K562 (cell line): ENCODE measurements around the gene MED15. TPM values are rescaled to one million over a fixed set of nuclear protein-coding genes. Genes with fewer than 3 reads are reported as not detected.

Source experiments
- CBX1 ChIP-seq: sonication (generic); IDR thresholded peaks from 2 replicates; pipeline ENCODE4 v1.6.1; 2016; ENCODE audit warnings: antibody characterized with exemption, low read depth, mild to moderate bottlenecking
- CEBPB ChIP-seq: fragments of 450-650 bp; IDR thresholded peaks from 2 replicates; pipeline ENCODE4 v1.6.1; 2016; ENCODE audit warnings: missing genetic modification characterization, missing compliant biosample characterization
- CREM ChIP-seq: IDR thresholded peaks from 2 replicates; pipeline ENCODE4 v1.6.1; 2014; ENCODE audit warnings: antibody characterized with exemption, low read depth
- CTBP1 ChIP-seq: fragments of 450-650 bp; IDR thresholded peaks from 2 replicates; pipeline ENCODE4 v1.6.1; 2016; ENCODE audit warnings: borderline replicate concordance
- EZH2 ChIP-seq: IDR thresholded peaks from 2 replicates; pipeline ENCODE4 v1.6.1; 2012; ENCODE audit warnings: low read depth, mild to moderate bottlenecking, inconsistent platforms, low read length, borderline replicate concordance
- GTF2B ChIP-seq: IDR thresholded peaks from 2 replicates; pipeline ENCODE4 v1.6.1; 2011; ENCODE audit not compliant: insufficient read length; ENCODE audit errors: extremely low read depth
- HINFP ChIP-seq: fragments of 450-650 bp; conservative IDR thresholded peaks from 2 replicates; pipeline ENCODE4 v1.6.1; 2016; ENCODE audit warnings: missing genetic modification characterization, low read depth, mild to moderate bottlenecking, control low read depth, missing compliant biosample characterization
- MEIS2 ChIP-seq: fragments of 450-650 bp; IDR thresholded peaks from 2 replicates; pipeline ENCODE4 v1.6.1; 2014; ENCODE audit warnings: mild to moderate bottlenecking; ENCODE audit not compliant: partially characterized antibody
- PPARD ChIP-seq: fragments of 250-450 bp; sonication (Bioruptor Pico); IDR thresholded peaks from 2 replicates; pipeline ENCODE4 v1.8.0; 2022; ENCODE audit warnings: inconsistent platforms, mild to moderate bottlenecking, moderate library complexity
- TAF1 ChIP-seq: IDR thresholded peaks from 2 replicates; pipeline ENCODE4 v1.6.1; 2011; ENCODE audit warnings: mild to moderate bottlenecking, low read length, moderate library complexity; ENCODE audit not compliant: insufficient read depth, control insufficient read depth, severe bottlenecking; ENCODE audit errors: extremely low read depth
- TAF15 ChIP-seq: fragments of 200-400 bp; formaldehyde crosslinking; IDR thresholded peaks from 2 replicates; pipeline ENCODE4 v1.6.1; 2017; ENCODE audit warnings: mild to moderate bottlenecking, low read depth, low read length, moderate library complexity
- THRA ChIP-seq: fragments of 450-650 bp; IDR thresholded peaks from 2 replicates; pipeline ENCODE4 v1.6.1; 2017; ENCODE audit warnings: mild to moderate bottlenecking, moderate library complexity
- THRB ChIP-seq: fragments of 450-650 bp; formaldehyde crosslinking; conservative IDR thresholded peaks from 2 replicates; pipeline ENCODE4 v1.4.0; 2022; ENCODE audit warnings: mild to moderate bottlenecking, missing genetic modification characterization
- TRIM24 ChIP-seq, 2 experiments: fragments of 450-650 bp; IDR thresholded peaks; 2 replicates each; pipeline ENCODE4 v1.6.1; 2016
- USF1 ChIP-seq: sonication (generic); formaldehyde crosslinking; IDR thresholded peaks from 2 replicates; pipeline ENCODE4 v1.9.0; 2022; ENCODE audit warnings: mild to moderate bottlenecking, missing genetic modification reagents
- ZBTB17 ChIP-seq: fragments of 450-650 bp; formaldehyde crosslinking; IDR thresholded peaks from 2 replicates; pipeline ENCODE4 v1.4.0; 2020; ENCODE audit warnings: mild to moderate bottlenecking
- ZNF212 ChIP-seq: fragments of 450-650 bp; formaldehyde crosslinking; IDR thresholded peaks from 2 replicates; pipeline ENCODE4 v1.4.0; 2020; ENCODE audit warnings: mild to moderate bottlenecking
- ZNF277 ChIP-seq: fragments of 250-450 bp; sonication (Bioruptor Pico); IDR thresholded peaks from 2 replicates; pipeline ENCODE4 v1.8.0; 2022; ENCODE audit warnings: inconsistent platforms, mild to moderate bottlenecking, moderate library complexity, borderline replicate concordance
- ZNF316 ChIP-seq: fragments of 450-650 bp; IDR thresholded peaks from 2 replicates; pipeline ENCODE4 v1.6.1; 2016
- ZNF639 ChIP-seq, 2 experiments: fragments of 200-800 bp in 1 of 2; sonication (Bioruptor generic) in 1 of 2; sonication (generic) in 1 of 2; formaldehyde crosslinking in 1 of 2; IDR thresholded peaks in 1 of 2; conservative IDR thresholded peaks in 1 of 2; 2 replicates each; pipeline versions ENCODE4 v1.5.0 to v1.6.1; 2016 to 2020; ENCODE audit warnings: missing compliant biosample characterization in 1 of 2, missing genetic modification characterization in 1 of 2, missing genetic modification reagents in 1 of 2
- ZNF717 ChIP-seq: fragments of 250-450 bp; sonication (Bioruptor Pico); IDR thresholded peaks from 2 replicates; pipeline ENCODE4 v1.5.0; 2021
- polyA plus RNA-seq, 8 experiments: library from polyadenylated mRNA; depleted of rRNA in 4 of 8; stranded (reverse) in 5 of 8; unstranded in 3 of 8; fragments of >200 nt; fragmentation: Nextera tagmentation in 2 of 8; fragmentation: Illumina TruSeq in 1 of 8; extraction: Ambion mirVana in 2 of 8; extraction: Trizol in 1 of 8; gene quantifications; 2 replicates each; pipeline versions ENCODE4 v1.2.1 to v1.2.3, GENCODE V29; 2011 to 2014; ENCODE audit warnings: inconsistent platforms in 1 of 8, missing spikeins in 1 of 8
- total RNA-seq, 7 experiments: library from RNA; depleted of rRNA in 6 of 7; stranded (reverse); fragments of >200 nt in 6 of 7; fragmentation: Illumina TruSeq in 2 of 7; extraction: Trizol in 2 of 7; gene quantifications; 2 replicates each; pipeline versions ENCODE4 v1.2.1 to v1.2.3, GENCODE V29; 2011 to 2021; ENCODE audit warnings: low replicate concordance in 1 of 7

MED15 gene
- total and polyA plus RNA-seq, 9 of the 15 experiments (the other 6 are each of a cell fraction or from before 2014, with no cell fraction given), result 4.0 to 271 (median 60.1) TPM

GRCh38 chr22:20615021-20615420, 107.6 kb downstream of the MED15 start (continued):
- TF ChIP-seq THRB (CRISPR knock-in tag), result no peak
- TF ChIP-seq ZNF639 (CRISPR knock-in tag; conservative IDR thresholded peaks at IDR 0.05 in 1 of 2, IDR thresholded peaks at IDR 0.05 in 1 of 2), result no peak
- no peak for TF ChIP-seq USF1 (CRISPR knock-in tag)
- no peak for TF ChIP-seq ZNF212 (CRISPR knock-in tag)
- TF ChIP-seq CTBP1, result no peak
- TF ChIP-seq TRIM24 (IDR thresholded peaks at IDR 0.05), result peak in 1 of 2 experiments; percentile 66; a peak in 1 of 4 replicates
- no peak for TF ChIP-seq TAF1
- no peak for TF ChIP-seq THRA
- TF ChIP-seq ZNF316, result no peak
- TF ChIP-seq HINFP (tag), result no peak
- no peak for TF ChIP-seq ZNF277 (CRISPR knock-in tag)
- TF ChIP-seq TAF15, result no peak
- TF ChIP-seq CBX1, result no peak
- no peak for TF ChIP-seq PPARD (CRISPR knock-in tag)
- TF ChIP-seq ZBTB17 (CRISPR knock-in tag), result no peak
- no peak for TF ChIP-seq ZNF717 (CRISPR knock-in tag)
- no peak for TF ChIP-seq CREM
- no peak for TF ChIP-seq CEBPB (tag)
- peak; percentile 80 for TF ChIP-seq MEIS2
- 0 out of 2 replicates have a peak, but pooled peaks have one; percentile 64 for TF ChIP-seq EZH2
- TF ChIP-seq GTF2B, result no peak
